SHP77 (cell line): ENCODE measurements around the gene ABCA7.

Experiments used
- DNase-seq, 2 experiments: peaks; one replicate each; lab custom pipeline; 2025; lab: John Stamatoyannopoulos, UW

ABCA7 gene

DNA sequence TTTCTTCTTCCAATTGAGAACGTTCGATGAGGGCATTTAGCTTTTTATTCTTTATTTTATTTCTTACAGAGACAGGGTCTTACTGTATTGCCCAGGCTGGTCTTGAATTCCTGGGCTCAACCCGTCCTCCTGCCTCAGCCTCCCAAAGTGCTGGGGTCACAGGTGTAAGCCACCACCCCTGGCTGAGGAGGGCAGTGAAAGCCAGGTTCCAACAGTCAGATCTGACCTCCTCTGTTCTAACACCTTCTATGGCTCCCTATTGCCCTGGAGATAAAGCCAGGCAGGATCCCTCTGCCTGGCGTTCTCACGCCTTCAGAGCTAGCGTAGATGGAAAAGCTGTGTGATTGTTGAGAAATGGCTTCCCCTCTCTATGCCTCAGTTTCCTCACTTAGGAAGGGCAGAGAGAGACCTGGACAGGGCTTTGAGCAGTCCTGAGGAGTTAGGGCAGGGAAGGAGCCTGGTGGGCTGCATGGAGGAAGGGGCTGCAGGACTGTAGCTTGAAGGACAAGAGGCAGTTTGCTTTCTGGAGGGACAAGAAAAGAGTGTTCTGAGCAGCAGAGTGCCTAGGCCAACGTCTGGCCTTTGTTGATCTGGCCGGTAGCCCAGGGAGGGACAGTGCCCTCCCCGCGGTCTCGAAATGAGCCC, 32.6 kb downstream of the ABCA7 start:
- no peak for DNase-seq

DNA sequence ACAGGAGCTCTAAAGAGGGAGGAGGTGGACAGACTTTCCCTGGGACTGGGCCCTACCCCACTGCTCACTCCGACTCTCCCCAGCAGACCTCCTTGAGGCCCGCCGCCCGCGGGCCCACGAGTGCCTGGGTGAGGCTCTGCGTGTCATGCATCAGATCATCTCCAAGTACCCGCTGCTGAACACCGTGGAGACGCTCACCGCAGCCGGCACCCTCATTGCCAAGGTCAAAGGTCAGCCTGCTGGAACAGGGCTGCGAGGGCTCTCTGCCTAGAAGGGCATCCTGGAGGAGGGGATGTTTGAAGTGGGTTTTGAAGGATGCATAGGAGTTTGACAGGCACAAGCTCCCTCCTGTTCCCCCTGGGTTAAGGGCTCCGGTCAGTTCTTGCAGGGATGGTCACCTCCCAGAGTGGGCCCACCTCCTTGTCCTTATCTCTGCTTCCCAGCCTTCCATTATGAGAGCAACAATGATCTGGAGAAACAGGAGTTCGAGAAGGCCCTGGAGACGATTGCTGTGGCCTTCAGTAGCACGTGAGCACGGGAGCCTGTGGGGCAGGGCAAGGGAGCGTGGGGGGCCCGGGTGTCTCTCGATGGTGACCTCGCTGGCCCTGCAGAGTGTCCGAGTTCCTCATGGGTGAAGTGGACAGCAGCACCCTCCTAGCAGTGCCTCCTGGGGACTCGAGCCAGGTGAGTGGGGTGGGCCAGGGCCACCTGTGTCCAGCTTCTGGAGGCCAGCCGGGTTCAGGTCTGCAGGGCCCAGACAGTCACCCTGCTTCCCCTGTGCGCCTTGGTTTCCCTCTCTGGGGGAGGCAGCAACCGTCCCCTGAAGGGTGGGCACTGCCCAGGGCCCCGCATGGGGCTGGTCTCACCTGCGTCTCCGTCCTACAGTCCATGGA, 33.4 kb downstream of the ABCA7 start:
- no peak for DNase-seq

DNA sequence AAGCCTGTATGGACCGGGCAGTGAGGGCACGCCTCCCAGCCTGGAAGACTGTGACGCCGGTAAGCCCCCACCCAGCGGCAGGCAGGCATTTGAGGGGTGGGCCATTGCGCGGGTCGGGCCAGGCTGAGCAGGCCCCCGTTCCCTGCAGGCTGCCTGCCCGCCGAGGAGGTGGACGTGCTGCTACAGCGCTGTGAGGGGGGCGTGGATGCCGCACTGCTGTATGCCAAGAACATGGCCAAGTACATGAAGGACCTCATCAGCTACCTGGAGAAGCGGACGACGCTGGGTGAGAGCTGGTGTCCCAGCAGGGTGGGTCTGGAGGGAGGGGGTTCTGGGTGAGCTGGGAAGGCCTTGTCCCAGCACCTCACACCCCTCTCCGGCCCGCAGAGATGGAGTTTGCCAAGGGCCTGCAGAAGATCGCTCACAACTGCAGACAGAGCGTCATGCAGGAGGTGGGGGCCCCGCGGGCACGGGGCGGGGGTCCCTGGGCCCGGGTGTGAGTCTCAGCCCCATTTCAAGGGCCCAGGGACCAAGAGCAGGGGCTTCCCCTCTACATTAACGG, 34.1 kb downstream of the ABCA7 start:
- no peak for DNase-seq

DNA sequence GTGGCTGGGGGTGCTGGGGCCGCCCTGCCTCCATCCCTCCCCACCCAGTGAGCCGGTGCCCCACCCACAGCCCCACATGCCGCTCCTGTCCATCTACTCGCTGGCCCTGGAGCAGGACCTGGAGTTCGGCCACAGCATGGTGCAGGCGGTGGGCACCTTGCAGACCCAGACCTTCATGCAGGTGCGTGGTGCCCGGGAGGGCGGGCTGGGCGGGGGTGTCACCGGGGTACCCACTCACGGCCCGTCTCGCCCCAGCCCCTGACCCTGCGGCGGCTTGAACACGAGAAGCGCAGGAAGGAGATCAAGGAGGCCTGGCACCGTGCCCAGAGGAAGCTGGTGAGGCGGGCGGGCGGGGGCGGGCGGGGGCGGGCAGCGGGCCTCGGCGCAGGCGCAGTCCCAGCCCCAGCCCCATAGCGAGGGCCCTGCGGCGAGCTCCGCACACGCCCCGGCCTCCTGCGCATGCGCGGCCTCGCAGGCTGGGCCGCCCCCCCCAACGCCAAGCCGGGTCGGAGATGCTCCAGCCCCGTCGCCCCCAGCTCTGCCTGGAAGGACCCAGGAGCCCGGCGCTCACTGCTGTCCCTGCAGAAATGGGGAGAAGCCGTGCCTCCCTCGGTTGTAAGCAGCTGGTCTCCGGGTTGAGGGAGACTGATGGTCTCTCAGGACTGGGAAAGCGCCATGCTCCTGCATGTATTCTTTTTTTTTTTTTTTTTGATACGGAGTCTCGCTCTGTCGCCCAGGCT, 34.8 kb downstream of the ABCA7 start:
- DNase-seq = peak; percentile 75 to 88

DNA sequence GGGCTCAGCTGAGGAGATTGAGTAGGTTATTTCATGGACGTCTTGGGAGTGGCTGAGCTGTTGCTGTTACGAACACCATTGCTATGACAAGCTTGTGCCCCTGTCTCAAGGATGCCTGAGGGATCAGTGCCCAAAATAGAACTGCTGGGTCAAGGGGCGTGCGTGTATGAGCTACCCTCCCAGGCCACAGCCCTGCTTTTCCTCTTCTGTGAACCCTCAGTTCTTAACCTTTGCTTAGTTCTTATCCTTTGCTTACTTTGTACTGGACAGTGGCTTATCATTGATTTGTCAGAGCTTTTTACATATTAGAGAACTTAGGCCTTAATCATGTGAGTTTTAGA, 36.1 kb downstream of the ABCA7 start:
- DNase-seq = no peak

DNA sequence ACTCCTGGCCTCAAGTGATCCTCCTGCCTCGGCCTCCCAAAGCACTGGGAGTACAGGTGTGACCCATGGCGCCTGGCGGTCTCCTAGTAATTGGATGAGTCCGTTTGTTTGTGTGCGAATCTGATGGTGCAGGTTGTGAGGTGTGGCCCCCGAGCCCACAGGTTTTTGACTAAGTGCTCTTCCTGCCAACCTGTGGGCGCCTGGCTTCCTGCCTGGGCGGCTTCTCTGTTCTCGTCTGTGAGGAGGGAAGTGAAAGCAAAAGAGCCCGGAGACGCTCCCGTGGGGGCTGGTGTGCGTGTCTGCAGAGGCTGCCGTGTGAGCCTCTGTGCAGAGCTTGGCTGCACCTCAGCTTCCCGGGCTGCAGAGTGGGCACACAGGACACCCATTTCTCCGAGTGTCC, 37.0 kb downstream of the ABCA7 start:
- DNase-seq = no peak

DNA sequence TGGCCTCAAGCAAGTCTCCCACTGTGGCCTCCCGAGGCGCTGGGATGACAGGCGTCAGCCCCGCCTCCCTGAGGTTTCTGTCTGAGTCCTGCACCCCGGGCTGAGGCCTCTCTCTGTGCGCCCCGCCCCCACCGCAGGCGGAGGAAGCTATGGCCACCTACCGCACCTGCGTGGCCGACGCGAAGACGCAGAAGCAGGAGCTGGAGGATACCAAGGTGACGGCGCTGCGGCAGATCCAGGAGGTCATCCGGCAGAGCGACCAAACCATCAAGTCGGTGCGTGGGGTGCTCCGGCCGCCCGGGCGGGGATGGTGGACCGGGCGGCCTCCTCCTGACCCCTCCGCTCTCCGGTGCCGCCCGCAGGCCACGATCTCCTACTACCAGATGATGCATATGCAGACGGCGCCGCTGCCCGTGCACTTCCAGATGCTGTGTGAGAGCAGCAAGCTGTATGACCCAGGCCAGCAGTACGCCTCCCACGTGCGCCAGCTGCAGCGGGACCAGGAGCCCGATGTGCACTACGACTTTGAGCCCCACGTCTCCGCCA, 39.7 kb downstream of the ABCA7 start:
- DNase-seq = no peak

DNA sequence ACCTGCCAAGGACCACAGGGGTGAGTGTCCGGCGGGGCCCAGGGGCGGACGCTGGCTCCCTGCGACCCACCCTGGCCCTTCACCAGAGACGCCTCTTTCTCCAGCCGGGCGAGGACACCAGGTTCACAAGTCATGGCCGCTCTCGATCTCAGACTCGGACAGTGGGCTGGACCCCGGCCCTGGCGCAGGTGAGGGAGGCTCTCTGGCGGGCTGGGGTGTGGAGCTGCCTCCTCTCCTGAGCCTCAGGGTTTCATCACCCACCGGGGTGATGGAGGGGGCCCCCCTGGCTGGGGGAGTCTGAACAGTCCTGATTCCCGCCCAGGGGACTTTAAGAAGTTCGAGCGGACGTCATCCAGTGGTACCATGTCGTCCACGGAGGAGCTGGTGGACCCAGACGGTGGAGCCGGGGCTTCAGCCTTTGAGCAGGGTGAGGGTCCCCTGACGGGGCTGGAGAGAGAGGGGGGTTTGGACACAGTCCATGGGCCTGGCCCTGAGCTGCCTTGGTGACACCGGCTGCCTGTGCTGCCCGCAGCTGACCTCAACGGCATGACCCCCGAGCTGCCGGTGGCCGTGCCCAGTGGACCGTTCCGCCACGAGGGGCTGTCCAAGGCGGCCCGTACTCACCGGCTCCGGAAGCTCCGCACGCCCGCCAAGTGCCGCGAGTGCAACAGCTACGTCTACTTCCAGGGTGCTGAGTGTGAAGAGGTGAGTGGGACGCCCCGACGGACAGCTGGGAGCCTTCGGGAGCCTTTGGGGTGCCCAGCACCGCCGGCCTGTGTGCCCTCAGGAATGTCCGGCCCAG, 40.7 kb downstream of the ABCA7 start:
- DNase-seq = no peak

DNA sequence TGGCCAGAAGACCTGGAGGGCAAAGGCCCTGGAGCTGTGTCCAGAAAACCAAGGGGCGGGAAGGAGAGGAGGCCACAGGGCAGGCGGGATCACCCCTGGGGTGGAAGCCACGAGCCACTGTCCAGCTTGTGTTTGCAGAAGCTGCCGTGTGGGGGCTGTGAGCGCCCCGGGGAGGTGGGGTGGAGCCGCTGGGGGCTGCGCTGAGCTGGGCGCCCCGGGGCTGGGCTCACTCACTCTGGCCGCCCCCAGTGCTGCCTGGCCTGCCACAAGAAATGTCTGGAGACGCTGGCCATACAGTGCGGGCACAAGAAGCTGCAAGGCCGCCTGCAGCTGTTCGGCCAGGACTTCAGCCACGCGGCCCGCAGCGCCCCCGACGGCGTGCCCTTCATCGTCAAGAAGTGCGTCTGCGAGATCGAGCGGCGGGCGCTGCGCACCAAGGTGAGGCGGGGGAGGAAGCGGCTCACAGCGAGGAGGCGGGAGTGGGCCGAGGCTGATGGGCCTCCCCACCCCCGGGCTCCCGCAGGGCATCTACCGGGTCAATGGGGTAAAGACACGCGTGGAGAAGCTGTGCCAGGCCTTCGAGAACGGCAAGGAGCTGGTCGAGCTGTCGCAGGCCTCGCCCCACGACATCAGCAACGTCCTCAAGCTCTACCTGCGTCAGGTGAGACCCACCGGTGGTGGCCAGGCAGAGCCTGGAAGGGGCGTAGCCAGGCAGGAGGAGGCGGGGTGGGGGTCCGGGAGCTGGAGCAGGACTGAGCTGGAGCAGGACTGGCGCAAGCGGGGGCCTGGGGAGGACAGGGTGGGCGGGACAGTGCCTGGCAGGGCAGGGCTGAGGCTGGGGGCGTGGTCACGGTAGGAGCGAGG, 41.6 kb downstream of the ABCA7 start:
- no peak for DNase-seq

DNA sequence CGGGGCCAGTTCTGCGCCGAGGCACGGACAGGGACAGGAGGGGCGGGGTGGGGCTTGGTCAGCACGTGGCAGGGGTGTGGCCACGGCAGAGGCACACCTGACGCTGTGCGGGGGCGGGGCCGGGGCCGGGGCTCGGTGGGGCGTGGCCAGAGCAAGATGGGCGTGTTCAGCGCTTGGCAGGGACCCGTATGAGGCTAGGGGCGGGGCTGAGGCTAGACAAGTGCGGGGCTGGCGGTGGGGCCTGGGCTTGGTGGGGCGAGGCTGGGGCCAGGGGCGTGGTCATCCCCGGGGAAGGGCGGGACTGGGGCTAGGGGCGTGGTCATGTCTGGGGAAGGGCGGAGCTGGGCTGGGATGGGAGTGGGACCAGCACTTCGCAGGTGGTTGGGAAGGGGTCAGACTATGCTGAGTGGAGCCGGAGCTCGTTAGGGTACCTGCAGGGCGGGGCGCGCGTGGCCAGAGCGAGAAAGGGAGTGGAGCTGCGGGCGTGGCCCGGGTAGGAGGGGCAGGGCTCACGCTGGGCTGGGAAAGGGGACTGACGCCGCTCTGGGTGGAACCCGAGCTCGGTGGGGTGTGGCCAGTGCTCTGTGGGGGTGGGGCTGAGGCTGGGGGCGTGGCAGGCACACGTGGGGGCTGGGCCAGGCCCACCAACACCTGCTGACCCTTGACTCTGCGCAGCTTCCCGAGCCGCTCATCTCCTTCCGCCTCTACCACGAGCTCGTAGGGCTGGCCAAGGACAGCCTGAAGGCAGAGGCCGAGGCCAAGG, 42.4 kb downstream of the ABCA7 start:
- peak; percentile 78 to 82 for DNase-seq

DNA sequence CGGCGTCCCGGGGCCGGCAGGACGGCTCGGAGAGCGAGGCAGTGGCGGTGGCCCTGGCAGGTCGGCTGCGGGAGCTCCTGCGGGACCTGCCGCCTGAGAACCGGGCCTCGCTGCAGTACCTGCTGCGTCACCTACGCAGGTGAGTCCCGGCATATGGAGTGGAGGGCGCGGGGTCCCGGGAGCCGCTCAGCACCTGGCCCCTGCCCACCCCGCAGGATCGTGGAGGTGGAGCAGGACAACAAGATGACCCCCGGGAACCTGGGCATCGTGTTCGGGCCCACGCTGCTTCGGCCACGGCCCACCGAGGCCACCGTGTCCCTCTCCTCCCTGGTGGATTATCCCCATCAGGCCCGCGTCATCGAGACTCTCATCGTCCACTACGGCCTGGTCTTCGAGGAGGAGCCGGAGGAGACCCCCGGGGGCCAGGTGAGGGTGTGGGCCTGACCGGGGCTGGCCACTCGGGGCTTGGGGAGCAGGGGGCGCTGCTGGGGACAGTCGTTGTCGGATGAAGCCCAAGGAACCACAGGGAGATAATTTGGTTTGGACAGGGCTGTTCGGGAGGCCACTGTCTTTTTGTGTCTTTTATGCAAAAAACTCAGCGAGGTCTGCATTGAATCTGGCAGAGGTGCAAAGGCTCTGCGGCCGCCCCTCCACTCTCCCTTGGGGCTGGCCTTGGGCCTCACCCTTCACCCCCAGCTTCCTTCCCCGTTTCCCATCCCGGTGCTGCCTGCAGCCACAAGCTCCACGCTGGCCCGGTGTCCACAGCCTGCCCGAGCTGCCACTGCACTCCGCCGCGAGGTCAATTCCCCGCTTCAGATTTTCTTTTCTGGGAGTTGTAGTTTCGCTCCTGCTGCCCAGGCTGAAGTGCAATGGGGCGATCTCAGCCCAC, 43.3 kb downstream of the ABCA7 start:
- no peak for DNase-seq

DNA sequence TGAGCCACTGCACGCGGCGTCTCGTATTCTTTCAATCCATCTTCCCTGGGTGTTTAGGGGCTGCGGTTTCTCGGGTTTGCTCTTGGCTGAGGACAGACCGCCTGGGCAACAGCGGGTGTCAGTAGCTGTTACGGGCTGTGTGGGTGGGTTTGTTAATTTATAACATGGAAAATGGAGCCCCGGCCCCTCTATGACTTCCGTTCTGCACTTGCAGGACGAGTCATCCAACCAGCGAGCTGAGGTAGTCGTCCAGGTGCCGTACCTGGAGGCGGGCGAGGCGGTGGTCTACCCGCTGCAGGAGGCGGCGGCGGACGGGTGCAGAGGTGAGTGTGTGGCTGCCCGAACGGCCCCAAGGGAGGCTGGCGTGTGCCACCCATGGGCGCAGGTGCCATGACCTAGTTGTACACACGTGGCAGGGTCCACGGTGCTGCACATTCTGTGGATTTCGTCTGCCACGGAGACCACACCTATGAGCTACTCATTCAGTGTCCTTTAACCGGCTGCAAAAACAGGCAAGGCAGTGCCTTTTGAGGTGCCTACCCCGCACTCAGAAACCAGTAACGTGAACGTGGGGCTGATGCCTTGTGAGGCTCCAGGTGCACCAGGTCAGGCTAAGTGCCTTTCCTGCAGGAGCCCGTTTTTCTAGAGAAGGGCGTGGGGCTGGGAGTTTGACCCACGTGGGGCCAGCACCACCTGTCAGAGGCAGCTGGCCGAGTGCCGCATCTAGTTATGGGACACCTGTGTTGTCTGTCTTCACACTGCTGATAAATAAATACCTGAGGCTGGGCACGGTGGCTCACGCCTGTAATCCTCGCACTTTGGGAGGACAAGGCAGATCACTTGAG, 44.3 kb downstream of the ABCA7 start:
- no peak for DNase-seq

DNA sequence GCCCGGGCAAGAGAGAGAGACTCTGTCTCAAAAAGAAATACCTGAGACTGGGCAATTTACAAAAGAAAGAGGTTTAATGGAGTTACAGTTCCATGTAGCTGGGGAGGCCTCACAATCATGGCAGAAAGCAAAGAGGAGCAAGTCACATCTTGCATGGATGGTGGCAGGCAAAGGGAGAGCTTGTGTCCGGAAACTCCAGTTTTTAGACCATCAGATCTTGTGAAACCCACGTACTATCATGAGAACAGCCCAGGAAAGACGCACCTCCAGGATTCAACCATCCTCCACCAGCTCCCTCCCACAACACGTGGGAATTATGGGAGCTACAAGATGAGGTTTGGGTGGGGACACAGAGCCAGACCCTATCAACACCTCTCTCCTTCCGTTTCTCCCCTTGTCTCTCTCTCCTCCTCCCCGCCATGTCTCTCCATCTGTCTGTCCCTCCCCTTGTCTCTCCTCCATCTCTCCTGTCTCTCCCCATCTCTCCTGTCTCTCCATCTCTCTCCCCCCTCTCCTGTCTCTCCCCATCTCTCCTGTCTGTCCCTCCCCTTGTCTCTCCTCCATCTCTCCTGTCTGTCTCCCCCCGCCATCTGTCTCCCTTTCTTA, 45.2 kb downstream of the ABCA7 start:
- no peak for DNase-seq

DNA sequence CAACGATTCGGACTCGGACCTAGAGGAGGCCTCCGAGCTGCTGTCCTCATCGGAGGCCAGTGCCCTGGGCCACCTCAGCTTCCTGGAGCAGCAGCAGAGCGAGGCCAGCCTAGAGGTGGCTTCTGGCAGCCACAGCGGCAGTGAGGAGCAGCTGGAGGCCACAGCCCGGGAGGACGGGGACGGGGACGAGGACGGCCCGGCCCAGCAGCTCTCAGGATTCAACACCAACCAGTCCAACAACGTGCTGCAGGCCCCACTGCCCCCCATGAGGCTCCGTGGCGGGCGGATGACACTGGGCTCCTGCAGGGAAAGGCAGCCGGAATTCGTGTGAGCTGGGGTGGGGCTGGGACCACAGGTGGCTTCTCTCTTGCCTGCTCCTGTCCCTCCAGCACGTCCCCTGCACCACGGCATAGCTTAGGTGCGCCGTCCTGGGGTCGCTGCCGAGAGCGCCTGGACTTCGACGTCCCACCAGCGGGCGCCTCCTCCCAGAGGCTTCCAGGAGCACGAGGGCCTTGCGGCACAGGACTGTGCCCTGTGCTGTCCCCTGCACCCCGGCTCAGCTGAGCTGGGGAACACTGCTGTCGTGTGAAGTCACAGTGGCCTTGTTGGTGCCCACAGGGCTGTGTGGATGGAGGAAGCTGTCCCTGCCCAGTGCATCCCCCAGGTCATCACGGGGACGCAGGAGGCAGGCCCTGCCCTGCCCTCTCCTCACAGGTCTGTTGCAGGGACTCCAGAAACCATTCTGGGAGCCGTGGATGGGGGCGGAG, 46.0 kb downstream of the ABCA7 start:
- DNase-seq = no peak

DNA sequence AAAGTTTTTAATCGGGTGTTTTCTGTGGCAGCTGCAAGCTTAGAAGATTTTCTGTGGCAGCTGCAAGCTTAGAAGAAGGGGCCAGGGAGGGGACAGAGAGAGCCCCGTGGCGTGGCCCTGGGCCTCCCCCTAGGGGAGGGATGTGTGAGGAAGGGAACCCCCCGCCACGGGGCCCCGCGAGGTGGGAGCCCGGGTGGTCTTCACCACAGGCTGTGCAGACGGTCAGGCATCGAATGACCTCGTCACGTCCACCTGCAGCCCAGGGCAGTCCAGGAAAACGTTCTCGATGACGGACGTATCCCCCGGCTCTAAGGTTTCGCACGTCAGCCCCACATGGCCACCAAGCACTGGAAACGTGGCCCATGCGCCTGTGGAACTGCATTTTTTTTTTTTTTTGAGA, 46.7 kb downstream of the ABCA7 start:
- DNase-seq = no peak

DNA sequence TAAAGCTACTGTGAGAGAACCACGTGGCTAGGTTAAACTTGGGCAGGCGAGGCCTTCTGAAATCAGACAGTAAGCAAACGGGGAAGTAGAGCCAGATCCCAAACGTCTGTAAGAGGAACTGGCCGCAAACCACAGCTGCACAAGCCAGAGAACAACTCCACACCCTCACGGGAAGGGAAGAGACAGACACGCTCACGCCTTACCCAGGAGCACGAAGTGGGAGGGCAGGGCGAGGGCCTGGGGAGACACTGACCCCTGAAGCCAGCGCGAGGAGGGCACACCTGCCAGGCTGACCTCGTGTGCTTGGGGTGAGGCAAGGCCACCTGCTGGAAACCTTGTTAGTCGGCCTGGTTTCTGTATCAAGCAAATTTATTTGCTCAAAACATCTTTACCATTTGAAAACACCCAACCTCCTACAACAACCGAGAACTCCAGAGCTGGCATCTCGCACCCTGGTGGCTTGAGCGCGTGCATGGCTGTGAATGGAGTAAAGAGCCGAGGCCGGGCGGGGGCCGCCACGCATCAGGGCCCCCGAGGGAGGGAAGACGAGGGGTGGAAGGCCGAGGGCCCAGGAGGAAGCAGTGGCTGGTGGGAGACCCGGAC, 48.0 kb downstream of the ABCA7 start:
- DNase-seq = no peak
